Stimulated activated CD4-positive, alpha-beta T cell treated with anti-CD3 and anti-CD28 coated beads, TNF-alpha, amount 100 ng/mL, for 24 hours (primary cell): ENCODE measurements around the gene NDUFAF8.

Experiments
- DNase-seq, 3 experiments: peaks; one replicate each; pipeline ENCODE4 v3.0.0-alpha.2; 2020; ENCODE audit warnings: low read depth in 3 of 3

Gene NDUFAF8

GRCh38 chr17:81200695-81201580 lies 38.2 kb upstream of the NDUFAF8 start:
- DNase-seq = no peak

- DNase-seq = no peak
Measured at GRCh38 chr17:81202318-81202717, 36.8 kb upstream of the NDUFAF8 start.

GRCh38 chr17:81203136-81203535 lies 36.0 kb upstream of the NDUFAF8 start:
- no peak for DNase-seq

- no peak for DNase-seq
Measured at GRCh38 chr17:81204578-81204977, 34.5 kb upstream of the NDUFAF8 start.

- no peak for DNase-seq
Measured at GRCh38 chr17:81206166-81206565, 33.0 kb upstream of the NDUFAF8 start.

- DNase-seq = no peak
Measured at GRCh38 chr17:81206657-81207056, 32.5 kb upstream of the NDUFAF8 start.

GRCh38 chr17:81207610-81208581 lies 31.2 kb upstream of the NDUFAF8 start:
- DNase-seq = no peak

GRCh38 chr17:81208651-81209050 lies 30.5 kb upstream of the NDUFAF8 start:
- DNase-seq = no peak

- DNase-seq = no peak
Measured at GRCh38 chr17:81209141-81209540, 30.0 kb upstream of the NDUFAF8 start.

- no peak for DNase-seq
Measured at GRCh38 chr17:81210466-81210865, 28.7 kb upstream of the NDUFAF8 start.

GRCh38 chr17:81210868-81211267 lies 28.2 kb upstream of the NDUFAF8 start:
- DNase-seq = no peak

- no peak for DNase-seq
Measured at GRCh38 chr17:81212365-81212764, 26.8 kb upstream of the NDUFAF8 start.

- DNase-seq = no peak
Measured at GRCh38 chr17:81213978-81214377, 25.1 kb upstream of the NDUFAF8 start.

GRCh38 chr17:81217491-81217890 lies 21.6 kb upstream of the NDUFAF8 start:
- DNase-seq = no peak

- no peak for DNase-seq
Measured at GRCh38 chr17:81218459-81218858, 20.7 kb upstream of the NDUFAF8 start.

- no peak for DNase-seq
Measured at GRCh38 chr17:81218991-81219390, 20.1 kb upstream of the NDUFAF8 start.

GRCh38 chr17:81219476-81220180 lies 19.5 kb upstream of the NDUFAF8 start:
- no peak for DNase-seq

GRCh38 chr17:81221371-81221841 lies 17.7 kb upstream of the NDUFAF8 start:
- no peak for DNase-seq

- DNase-seq = no peak
Measured at GRCh38 chr17:81221842-81222619, 17.1 kb upstream of the NDUFAF8 start.

- DNase-seq = no peak
Measured at GRCh38 chr17:81222620-81222905, 16.6 kb upstream of the NDUFAF8 start.
